Left colon (tissue), 2 donors: ENCODE results near the gene TMEM121. TPM values are rescaled to one million over a fixed set of nuclear protein-coding genes. Genes with fewer than 3 reads are reported as not detected.
A peak's percentile ranks its signal among the peaks of the same experiment; 100 is the strongest.
"Not testable (repeated sequence)": the region's sequence is repeated elsewhere in the genome, so short reads cannot be mapped to it uniquely, and the experiment has no call there.

ENCODE experiments used
- ATAC-seq: fragments of 200-7000 bp; cut with Tn5 transposase; one replicate; pipeline ENCODE4 v1.9.1; 2020; ENCODE audit warnings: mild to moderate bottlenecking, moderate library complexity
- DNase-seq, 2 donors: peaks; one replicate each; pipeline ENCODE4 v3.0.0-alpha.2; 2020
- intact Hi-C, 2 donors: fragments of 100-400 bp; cut with DNase I in 1 of 2; cut with micrococcal nuclease in 1 of 2; formaldehyde crosslinking; loops; one replicate each; pipeline versions ENCODE4 v1.11.2 to v1.14.0; 2022; cut with DNase I, micrococcal nuclease
- total RNA-seq, 2 donors: library from RNA; stranded (reverse); fragmentation: NEBNext Ultra II Directional; extraction: Animal tissue kit (Norgen Biotek cat#: 25700); gene quantifications; one replicate each; pipeline ENCODE4 v1.2.1, GENCODE V29; 2021
- donor health status: DM: no; HTN: no; CAD: no.
- donor health status: DM: yes; HTN: yes; CAD: no.

Gene TMEM121
- total RNA-seq, 2 donors from 2014 or later: 0.37 to 0.95 TPM

DNA sequence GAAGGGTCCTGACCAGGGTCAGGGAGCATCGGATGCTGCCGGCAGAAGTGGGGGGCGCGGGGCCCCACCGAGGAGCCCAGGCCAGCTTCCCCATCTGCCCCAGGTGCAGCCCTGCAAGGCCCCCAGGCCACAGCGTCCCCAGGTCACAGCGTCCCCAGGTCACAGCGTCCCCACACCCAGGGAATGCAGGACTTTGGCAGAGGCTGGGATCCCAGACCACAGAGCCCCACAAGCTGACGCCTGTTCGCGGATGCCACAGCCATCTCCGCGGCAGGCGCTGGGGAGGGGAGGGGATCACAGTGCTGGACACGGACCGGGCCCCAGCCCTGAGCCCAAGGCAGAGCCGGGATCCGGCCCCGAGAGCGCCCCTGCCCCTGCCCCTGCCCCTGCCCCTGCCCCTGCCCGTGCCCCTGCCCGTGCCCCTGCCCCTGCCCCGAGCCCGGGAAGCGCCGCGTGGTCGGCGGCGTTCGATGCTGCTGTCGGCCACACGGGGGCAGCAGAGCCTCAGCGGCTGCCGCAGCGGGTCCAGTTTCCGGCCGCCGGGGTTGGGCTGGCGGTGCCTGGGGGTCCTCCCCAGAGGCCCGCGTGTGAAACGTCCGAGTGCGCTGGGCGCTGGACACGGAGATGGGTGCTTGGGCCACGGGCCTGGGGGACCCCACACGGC lies 33.1 kb downstream of the TMEM121 start:
- ATAC-seq: peak; percentile 60
- intact Hi-C loops, DNase-seq: not testable (repeated sequence)

- DNase-seq, intact Hi-C loops: not testable (repeated sequence)
Observed at GRCh38 chr14:105560048-105560669, 33.8 kb downstream of the TMEM121 start.

GRCh38 chr14:105561345-105561744 lies 35.0 kb downstream of the TMEM121 start:
- DNase-seq, ATAC-seq, intact Hi-C loops: not testable (repeated sequence)

More at GRCh38 chr14:105560048-105560669, 33.8 kb downstream of the TMEM121 start:
- peak; percentile 54 for ATAC-seq

DNA sequence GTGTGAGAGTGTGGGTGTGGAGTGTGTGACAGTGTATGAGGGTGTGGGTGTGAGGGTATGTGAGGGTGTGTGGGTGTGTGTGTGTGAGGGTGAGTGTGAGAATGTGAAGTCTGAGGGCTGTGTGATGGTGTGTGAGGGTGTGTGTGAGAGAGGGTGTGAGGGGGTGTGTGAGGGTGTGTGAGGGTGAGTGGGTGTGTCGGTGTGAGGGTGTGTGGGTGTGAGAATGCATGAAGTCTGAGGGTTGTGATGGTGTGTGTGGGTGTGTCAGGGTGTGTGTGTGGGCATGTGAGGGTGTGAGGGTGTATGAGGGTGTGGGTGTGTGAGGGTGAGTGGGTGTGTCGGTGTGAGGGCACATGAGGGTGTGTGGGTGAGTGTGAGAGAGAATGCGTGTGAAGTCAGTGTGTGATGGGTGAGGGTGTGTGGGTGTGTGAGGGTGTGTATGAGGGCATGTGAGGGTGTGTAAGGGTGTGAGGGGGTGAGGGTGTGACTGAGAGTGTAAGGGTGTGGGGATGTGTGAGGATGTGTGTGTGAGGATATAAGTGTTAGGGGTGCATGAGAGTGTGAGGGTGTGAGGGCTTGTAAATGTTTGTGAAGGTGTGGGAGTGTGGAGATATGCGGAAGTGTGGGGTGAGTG lies 36.4 kb downstream of the TMEM121 start:
- intact Hi-C loops: no loop called here
- no peak for ATAC-seq
- no peak for DNase-seq

- no peak for DNase-seq
- ATAC-seq: no peak
- intact Hi-C loops: no loop called here
Observed at GRCh38 chr14:105563347-105563737, 37.0 kb downstream of the TMEM121 start.

- DNase-seq, intact Hi-C loops, ATAC-seq: not testable (repeated sequence)
Observed at GRCh38 chr14:105564536-105564935, 38.2 kb downstream of the TMEM121 start.

- intact Hi-C loops, DNase-seq, ATAC-seq: not testable (repeated sequence)
Observed at GRCh38 chr14:105565185-105565919, 39.0 kb downstream of the TMEM121 start.

DNA sequence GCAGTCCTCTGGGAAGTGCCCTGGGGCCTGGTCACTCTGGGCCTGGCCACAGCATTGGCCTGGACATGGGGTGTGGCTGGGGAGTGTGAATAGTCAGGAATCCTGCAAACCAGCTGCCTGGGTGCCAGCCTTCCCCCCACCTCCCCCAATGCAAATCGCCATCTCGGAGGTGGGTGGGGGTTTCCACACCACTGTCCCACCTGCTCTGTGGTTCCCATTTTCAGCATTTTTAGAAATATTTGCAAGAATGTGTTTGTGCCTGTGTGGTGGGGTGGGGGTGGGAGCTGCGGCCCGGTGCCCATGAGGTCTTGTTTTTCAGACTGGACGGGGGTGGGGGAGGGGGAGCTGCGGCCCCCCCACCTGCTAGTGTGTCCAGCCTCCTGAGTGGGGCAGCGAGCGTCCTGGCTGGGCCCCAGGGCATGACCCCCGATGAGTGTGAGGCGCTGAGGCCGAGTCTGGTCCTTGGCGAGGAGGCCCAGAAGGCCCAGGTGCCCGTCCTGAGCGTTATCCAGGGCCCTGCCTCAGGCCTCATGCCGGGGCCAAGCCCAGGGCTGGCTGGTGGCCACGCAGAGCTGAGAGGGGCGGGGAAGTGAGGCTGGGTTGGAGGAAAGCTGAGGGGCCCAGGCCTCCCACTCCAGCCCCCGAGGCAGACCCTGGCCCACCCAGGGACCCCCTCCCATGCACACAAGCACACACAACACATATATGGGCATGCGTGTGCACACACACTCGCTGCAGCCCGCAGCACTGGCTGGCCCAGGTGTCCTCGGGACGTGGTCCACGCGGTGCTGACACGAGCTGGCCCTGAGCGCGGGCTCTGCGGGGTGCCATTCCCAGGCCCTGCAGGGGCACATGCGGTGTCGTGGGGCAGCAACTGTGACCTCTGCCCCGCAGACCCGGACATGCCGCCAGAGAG lies 40.1 kb downstream of the TMEM121 start:
- intact Hi-C loops, DNase-seq: not testable (repeated sequence)
- peak; percentile 24 for ATAC-seq

DNA sequence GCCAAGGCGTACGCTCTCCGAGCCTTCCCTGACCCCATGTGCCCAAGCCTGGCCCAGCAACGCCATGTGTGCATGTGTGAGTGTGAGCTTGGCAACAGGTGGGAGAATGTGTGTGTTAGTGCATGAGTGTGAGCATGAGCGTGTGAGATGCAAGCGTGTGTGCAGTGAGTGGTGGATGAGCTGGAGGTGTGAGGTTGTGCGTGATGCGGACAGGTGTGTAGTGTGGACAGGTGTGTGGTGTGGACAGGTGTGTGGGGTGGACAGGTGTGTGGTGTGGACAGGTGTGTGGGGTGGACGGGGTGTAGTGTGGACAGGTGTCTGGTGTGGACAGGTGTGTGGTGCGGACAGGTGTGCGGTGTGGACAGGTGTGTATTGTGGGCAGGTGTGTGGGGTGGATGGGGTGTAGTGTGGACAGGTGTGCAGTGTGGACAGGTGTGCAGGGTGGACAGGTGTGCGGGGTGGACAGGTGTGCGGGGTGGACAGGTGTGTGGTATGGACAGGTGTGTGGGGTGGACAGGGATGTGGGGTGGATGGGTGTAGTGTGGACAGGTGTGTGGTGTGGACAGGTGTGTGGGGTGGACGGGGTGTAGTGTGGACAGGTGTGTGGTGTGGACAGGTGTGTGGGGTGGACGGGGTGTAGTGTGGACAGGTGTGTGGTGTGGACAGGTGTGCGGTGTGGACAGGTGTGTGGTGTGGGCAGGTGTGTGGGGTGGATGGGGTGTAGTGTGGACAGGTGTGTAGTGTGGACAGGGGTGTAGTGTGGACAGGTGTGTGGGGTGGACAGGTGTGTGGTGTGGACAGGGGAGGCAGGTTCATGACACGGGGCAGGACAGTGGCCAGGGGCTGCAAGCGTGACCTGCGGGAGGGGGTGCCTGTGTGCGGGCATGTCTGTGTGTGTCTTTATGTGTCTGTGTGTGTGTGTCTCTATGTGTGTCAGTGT lies 41.1 kb downstream of the TMEM121 start:
- ATAC-seq, intact Hi-C loops: not testable (repeated sequence)

DNA sequence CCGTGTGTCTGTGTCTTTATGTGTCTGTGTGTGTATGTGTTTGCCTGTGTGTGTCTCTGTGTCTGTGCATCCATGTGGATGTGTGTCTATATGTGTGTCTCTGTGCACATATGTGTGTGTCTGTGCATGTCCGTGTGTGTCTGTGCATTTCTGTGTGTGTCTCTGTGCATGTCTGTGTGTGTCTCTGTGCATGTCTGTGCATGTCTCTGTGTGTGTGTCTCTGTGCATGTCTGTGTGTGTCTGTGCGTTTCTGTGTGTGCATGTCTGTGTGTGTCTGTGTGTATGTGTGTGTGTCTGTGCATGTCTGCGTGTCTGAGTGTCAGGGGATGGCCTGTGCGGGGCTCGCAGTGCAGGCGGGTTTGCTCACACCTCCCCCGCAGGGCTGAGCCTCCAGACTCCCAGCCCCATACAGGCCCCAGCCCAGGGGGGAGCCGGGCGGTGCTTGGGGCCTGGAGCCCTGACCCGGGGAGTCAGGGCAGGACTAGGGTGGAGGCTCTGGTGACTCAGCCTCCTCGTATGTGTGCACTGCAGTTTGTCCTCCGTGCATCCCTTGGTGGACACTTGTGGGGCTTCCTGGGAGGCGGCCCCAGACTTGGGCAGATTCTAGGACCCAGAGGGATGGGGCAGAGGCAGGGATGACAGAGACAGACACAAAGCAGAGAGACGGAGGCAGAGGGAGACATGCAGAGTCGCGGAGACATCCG lies 41.9 kb downstream of the TMEM121 start:
- DNase-seq, intact Hi-C loops, ATAC-seq: not testable (repeated sequence)

More for the DNA sequence above, 41.1 kb downstream of the TMEM121 start:
- not testable (repeated sequence) for DNase-seq

- DNase-seq (no peak), ATAC-seq (no peak)
- intact Hi-C loops: no loop called here
Observed at GRCh38 chr14:105568859-105569766, 42.7 kb downstream of the TMEM121 start.

DNA sequence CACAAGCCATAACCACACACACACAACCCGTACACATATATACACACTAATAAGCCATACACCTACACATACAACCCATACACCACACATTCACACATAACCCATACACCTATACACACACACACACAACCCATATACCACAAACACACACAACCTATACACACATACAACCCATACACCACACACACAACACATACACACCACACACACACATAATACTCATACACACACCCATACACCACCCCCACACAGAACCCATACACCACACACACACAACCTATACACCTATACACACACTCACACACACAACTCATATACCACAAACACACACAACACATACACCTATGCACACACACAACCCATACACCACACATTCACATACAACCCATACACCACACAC lies 44.1 kb downstream of the TMEM121 start:
- intact Hi-C loops: no loop called here
- DNase-seq (no peak), ATAC-seq (no peak)

DNA sequence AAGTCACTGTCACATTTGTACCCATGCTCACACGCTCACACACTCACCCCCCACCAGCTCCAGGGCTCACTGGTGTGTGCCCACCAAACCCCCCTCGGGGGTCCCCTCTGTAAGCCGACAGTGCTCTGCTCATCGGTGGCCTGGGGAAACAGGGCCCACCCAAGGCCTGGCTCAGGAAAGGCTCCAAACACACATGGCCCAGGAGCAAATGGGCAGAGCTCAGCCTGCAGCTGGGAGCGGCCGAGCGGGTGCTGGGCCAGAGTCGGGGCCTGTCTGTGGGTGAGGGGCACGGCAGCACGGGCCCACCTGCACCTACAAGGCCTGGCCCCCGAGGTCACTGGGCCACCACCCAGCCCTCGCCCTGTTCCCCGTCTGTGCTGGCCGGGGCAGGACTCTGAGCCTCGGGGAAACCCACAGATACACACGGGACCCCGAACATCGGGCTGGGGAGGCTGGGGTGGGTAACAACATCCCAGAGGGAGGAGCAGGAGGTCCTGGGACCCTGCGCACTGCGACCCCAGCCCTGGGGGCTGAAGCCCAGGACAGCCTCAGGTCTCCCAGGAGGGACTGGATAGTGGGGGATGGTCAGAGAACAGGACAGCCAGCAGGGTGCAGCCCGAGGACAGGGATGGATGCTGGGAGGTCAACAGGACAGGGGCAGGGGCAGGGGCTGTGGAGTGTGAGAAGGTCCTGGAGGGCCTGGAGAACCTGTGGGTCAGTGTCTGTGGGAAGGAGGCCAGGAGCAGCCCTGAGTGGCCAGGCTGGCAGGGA lies 45.0 kb downstream of the TMEM121 start:
- intact Hi-C loops, DNase-seq, ATAC-seq: not testable (repeated sequence)

- DNase-seq, ATAC-seq, intact Hi-C loops: not testable (repeated sequence)
Observed at GRCh38 chr14:105572063-105572462, 45.7 kb downstream of the TMEM121 start.

GRCh38 chr14:105573841-105574240 lies 47.5 kb downstream of the TMEM121 start:
- ATAC-seq, DNase-seq, intact Hi-C loops: not testable (repeated sequence)
